ENCODE results near the gene ZNF681. TPM values are rescaled to one million over a fixed set of nuclear protein-coding genes. Genes with fewer than 3 reads are reported as not detected.

The ZNF681 gene
- total and polyA plus RNA-seq, 9 of the 15 experiments (the other 6 are each of a cell fraction or from before 2014, with no cell fraction given): 2.8 to 8.6 (median 4.1) TPM

DNA sequence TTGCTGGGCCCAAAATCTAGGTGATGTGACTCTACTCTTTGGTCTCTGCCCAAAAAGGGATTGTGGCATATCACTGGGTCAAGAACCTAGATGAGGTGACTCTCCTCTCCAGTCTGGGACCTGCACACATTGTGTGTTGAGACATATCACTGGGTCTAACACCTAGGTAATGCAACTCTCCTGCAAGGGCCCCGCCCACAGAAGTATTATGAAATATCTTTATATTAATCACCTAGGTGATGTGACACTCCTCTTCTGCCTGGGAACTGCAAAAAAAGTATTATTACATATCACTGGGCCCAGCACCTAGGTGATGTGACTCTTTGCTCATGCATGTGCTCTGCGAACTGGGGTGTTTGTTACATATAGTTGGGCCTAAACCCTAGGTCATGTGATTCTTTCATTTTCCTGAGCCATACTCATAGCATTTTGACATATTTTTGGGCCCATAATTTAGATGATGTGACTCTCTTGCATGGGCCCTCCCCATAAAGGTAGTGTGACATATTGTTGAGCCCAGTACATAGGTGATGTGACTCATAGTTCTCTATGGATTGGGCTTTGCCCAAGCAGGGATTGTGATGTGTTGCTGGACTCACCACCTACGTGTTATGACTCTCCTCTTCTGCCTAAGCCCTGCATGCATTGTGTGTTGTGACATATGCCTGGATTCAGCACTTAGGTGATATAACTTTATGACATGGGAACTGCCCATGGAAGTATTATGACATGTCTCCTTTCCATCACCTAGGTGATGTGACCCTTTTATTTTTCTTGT, 11.2 kb upstream of the ZNF681 start:
- H3K79me2 ChIP-seq (ENCODE audit: control insufficient read depth, insufficient read depth, low read length): peaks cover 88% of the 10 kb centered on the region
- H3K4me2 ChIP-seq (ENCODE audit: insufficient read depth, low read length): no peak overlapping the region
- in situ Hi-C loops (cut with MboI) (no loop called here), intact Hi-C loops (cut with micrococcal nuclease) (no loop called here)
- POLR2A ChIA-PET: no interaction called here
- no peak overlapping the region for H3K27ac ChIP-seq (ENCODE audit: extremely low read depth, low read depth, low read length)
- ATAC-seq: no peak
- no peak overlapping the region for H3K9ac ChIP-seq (ENCODE audit: insufficient read depth in 1 of 2, low read depth in 2 of 2, low read length in 2 of 2)
- H3K27me3 ChIP-seq (ENCODE audit: control insufficient read depth in 2 of 2, insufficient read depth in 2 of 2, low read length in 2 of 2): no peaks in the 10 kb centered on the region
- H2AFZ ChIP-seq (ENCODE audit: low read depth, low read length): no peak overlapping the region
- no peaks in the 10 kb centered on the region; the same call in 1 of the 2 replicates for H4K20me1 ChIP-seq (replicated peaks; ENCODE audit: control insufficient read depth, insufficient read depth, low read length)
- FAIRE-seq: no peak
- TF ChIP-seq, protein P1, sequence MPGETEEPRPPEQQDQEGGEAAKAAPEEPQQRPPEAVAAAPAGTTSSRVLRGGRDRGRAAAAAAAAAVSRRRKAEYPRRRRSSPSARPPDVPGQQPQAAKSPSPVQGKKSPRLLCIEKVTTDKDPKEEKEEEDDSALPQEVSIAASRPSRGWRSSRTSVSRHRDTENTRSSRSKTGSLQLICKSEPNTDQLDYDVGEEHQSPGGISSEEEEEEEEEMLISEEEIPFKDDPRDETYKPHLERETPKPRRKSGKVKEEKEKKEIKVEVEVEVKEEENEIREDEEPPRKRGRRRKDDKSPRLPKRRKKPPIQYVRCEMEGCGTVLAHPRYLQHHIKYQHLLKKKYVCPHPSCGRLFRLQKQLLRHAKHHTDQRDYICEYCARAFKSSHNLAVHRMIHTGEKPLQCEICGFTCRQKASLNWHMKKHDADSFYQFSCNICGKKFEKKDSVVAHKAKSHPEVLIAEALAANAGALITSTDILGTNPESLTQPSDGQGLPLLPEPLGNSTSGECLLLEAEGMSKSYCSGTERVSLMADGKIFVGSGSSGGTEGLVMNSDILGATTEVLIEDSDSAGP (CRISPR knock-in tag; IDR thresholded peaks at IDR 0.05): no peak
- TF ChIP-seq HCFC1 (IDR thresholded peaks at IDR 0.05; ENCODE audit: low read depth, low read length) (no peak), KDM4B (IDR thresholded peaks at IDR 0.05; ENCODE audit: borderline replicate concordance in 2 of 2, low read depth in 1 of 2) (no peak), MTA1 (IDR thresholded peaks at IDR 0.05; ENCODE audit: borderline replicate concordance) (no peak), CHD4 (IDR thresholded peaks at IDR 0.05; ENCODE audit: insufficient read depth, insufficient replicate concordance, low read depth, low read length, poor library complexity, severe bottlenecking) (no peak), ZNF717 (CRISPR knock-in tag; IDR thresholded peaks at IDR 0.05) (no peak), SRSF7 (optimal IDR thresholded peaks at IDR 0.05; ENCODE audit: low read depth, low read length) (no peak)
- TF ChIP-seq, protein P2, sequence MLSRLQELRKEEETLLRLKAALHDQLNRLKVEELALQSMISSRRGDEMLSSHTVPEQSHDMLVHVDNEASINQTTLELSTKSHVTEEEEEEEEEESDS (CRISPR knock-in tag; IDR thresholded peaks at IDR 0.05): no peak
- H3K9me1 ChIP-seq (ENCODE audit: control insufficient read depth, insufficient read depth, low read length): peaks cover 4% of the 10 kb centered on the region
- H3K9me3 ChIP-seq (replicated peaks; ENCODE audit: control insufficient read depth, insufficient read depth, low read depth, low read length): no peaks in the 10 kb centered on the region
- H3K36me3 ChIP-seq (ENCODE audit: control insufficient read depth, insufficient read depth, low read length): peaks cover 54% of the 10 kb centered on the region
- CTCF ChIA-PET (ENCODE audit: low intra/inter-chr PET ratio): no interaction called here
- H3K4me1 ChIP-seq (replicated peaks in 1 of 2; ENCODE audit: control insufficient read depth in 2 of 2, insufficient read depth in 2 of 2, low read length in 2 of 2): peaks cover 0 to 7% of the 10 kb centered on the region in 2 experiments; a peak in 3 of 5 replicates
- H3K4me3 ChIP-seq: no peak overlapping the region
- DNase-seq (ENCODE audit: extremely low read depth in 1 of 4, low spot score in 3 of 4): no peak
- no TSS peak for BruUV-seq (replicated peaks)
- WGBS (ENCODE audit: insufficient coverage, low coverage, missing lambda C conversion rate): 74% methylated on average over 3 of the region's 3 CpGs
